IMR-90 (cell line): ENCODE data around the gene KCNK15.

Experiments used
- BHLHE40 ChIP-seq: fragments of 150-350 bp; IDR thresholded peaks from 2 replicates; pipeline ENCODE4 v1.6.1; 2016; ENCODE audit warnings: mild to moderate bottlenecking, low read depth, low read length
- CEBPB ChIP-seq: IDR thresholded peaks from 2 replicates; pipeline ENCODE4 v1.6.1; 2012; ENCODE audit warnings: low read depth, low read length, improper control_type of control experiment
- CHD1 ChIP-seq: IDR thresholded peaks from 2 replicates; pipeline ENCODE4 v1.6.1; 2012; ENCODE audit warnings: low read depth, low read length, improper control_type of control experiment
- FOS ChIP-seq: fragments of 150-350 bp; IDR thresholded peaks from 2 replicates; pipeline ENCODE4 v1.6.1; 2016; ENCODE audit warnings: low read depth, low read length
- MAFK ChIP-seq: IDR thresholded peaks from 2 replicates; pipeline ENCODE4 v1.6.1; 2012; ENCODE audit warnings: low read depth, low read length, improper control_type of control experiment
- MAZ ChIP-seq: IDR thresholded peaks from 2 replicates; pipeline ENCODE4 v1.6.1; 2012; ENCODE audit warnings: low read depth, mild to moderate bottlenecking, low read length, improper control_type of control experiment, moderate library complexity, borderline replicate concordance
- POLR2A ChIP-seq: IDR thresholded peaks from 2 replicates; pipeline ENCODE4 v1.6.1; 2012; ENCODE audit warnings: mild to moderate bottlenecking, low read depth, low read length
- RAD21 ChIP-seq: IDR thresholded peaks from 2 replicates; pipeline ENCODE4 v1.6.1; 2012; ENCODE audit warnings: low read length, improper control_type of control experiment
- RCOR1 ChIP-seq: IDR thresholded peaks from 2 replicates; pipeline ENCODE4 v1.6.1; 2012; ENCODE audit warnings: mild to moderate bottlenecking, low read length, improper control_type of control experiment; ENCODE audit not compliant: insufficient replicate concordance
- RFX5 ChIP-seq: IDR thresholded peaks from 2 replicates; pipeline ENCODE4 v1.8.0; 2012; ENCODE audit warnings: low read depth, mild to moderate bottlenecking, low read length, moderate library complexity
- SMC3 ChIP-seq: fragments of 150-350 bp; IDR thresholded peaks from 2 replicates; pipeline ENCODE4 v1.6.1; 2016; ENCODE audit warnings: low read depth, mild to moderate bottlenecking, antibody characterized with exemption, low read length, moderate library complexity
- USF2 ChIP-seq: fragments of 150-350 bp; IDR thresholded peaks from 2 replicates; pipeline ENCODE4 v1.6.1; 2017; ENCODE audit warnings: mild to moderate bottlenecking, antibody characterized with exemption, low read length, low read depth
- TF ChIP-seq, protein P1 (sequence below): conservative IDR thresholded peaks from 2 replicates; pipeline ENCODE4 v1.5.1; 2012; ENCODE audit warnings: mild to moderate bottlenecking, low read depth, low read length, improper control_type of control experiment
- TF ChIP-seq, protein P2 (sequence below): fragments of 150-350 bp; IDR thresholded peaks from 2 replicates; pipeline ENCODE4 v1.6.1; 2016; ENCODE audit warnings: low read depth, mild to moderate bottlenecking, low read length, moderate library complexity, borderline replicate concordance

DNA sequence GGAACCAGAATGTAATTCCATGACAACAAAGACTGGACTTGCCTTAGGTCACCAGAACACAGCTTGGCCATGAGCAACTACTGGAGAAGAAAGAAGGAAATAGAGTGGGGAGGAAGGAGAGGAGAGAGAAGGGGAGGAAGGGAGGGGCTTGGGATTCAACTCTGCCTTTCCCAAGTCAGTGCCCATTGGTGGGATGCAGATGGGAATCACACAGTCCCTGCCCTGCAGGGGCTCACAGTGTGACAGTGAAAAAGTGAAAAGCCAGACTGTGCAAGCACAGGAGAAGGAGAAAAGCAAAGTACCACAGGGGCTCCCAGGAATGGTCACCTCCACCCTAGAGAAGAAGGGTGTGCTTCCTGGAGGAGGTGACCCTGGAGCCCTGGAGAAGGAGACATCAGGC, 50.6 kb downstream of the KCNK15 start:
- TF ChIP-seq, protein P1, sequence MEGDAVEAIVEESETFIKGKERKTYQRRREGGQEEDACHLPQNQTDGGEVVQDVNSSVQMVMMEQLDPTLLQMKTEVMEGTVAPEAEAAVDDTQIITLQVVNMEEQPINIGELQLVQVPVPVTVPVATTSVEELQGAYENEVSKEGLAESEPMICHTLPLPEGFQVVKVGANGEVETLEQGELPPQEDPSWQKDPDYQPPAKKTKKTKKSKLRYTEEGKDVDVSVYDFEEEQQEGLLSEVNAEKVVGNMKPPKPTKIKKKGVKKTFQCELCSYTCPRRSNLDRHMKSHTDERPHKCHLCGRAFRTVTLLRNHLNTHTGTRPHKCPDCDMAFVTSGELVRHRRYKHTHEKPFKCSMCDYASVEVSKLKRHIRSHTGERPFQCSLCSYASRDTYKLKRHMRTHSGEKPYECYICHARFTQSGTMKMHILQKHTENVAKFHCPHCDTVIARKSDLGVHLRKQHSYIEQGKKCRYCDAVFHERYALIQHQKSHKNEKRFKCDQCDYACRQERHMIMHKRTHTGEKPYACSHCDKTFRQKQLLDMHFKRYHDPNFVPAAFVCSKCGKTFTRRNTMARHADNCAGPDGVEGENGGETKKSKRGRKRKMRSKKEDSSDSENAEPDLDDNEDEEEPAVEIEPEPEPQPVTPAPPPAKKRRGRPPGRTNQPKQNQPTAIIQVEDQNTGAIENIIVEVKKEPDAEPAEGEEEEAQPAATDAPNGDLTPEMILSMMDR: no peak
- no peak for TF ChIP-seq POLR2A
- no peak for TF ChIP-seq SMC3
- no peak for TF ChIP-seq BHLHE40
- TF ChIP-seq RAD21: no peak
- no peak for TF ChIP-seq USF2
- TF ChIP-seq MAFK: no peak
- no peak for TF ChIP-seq CEBPB
- no peak for TF ChIP-seq RCOR1
- TF ChIP-seq, protein P2, sequence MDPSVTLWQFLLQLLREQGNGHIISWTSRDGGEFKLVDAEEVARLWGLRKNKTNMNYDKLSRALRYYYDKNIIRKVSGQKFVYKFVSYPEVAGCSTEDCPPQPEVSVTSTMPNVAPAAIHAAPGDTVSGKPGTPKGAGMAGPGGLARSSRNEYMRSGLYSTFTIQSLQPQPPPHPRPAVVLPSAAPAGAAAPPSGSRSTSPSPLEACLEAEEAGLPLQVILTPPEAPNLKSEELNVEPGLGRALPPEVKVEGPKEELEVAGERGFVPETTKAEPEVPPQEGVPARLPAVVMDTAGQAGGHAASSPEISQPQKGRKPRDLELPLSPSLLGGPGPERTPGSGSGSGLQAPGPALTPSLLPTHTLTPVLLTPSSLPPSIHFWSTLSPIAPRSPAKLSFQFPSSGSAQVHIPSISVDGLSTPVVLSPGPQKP: no peak
- no peak for TF ChIP-seq MAZ
- no peak for TF ChIP-seq RFX5
- no peak for TF ChIP-seq CHD1
- TF ChIP-seq FOS: no peak
